Activated T-cell treated with anti-CD3 and anti-CD28 coated beads for 1 hour (primary cell): ENCODE results near the gene OR2V1.
A peak's percentile ranks its signal among the peaks of the same experiment; 100 is the strongest.
"Not testable (repeated sequence)": the region's sequence is repeated elsewhere in the genome, so short reads cannot be mapped to it uniquely, and the experiment has no call there.

ENCODE experiments used
- DNase-seq: peaks from one replicate; pipeline ENCODE4 v3.0.0-alpha.2; 2020; ENCODE audit warnings: low read depth

OR2V1 gene

DNA sequence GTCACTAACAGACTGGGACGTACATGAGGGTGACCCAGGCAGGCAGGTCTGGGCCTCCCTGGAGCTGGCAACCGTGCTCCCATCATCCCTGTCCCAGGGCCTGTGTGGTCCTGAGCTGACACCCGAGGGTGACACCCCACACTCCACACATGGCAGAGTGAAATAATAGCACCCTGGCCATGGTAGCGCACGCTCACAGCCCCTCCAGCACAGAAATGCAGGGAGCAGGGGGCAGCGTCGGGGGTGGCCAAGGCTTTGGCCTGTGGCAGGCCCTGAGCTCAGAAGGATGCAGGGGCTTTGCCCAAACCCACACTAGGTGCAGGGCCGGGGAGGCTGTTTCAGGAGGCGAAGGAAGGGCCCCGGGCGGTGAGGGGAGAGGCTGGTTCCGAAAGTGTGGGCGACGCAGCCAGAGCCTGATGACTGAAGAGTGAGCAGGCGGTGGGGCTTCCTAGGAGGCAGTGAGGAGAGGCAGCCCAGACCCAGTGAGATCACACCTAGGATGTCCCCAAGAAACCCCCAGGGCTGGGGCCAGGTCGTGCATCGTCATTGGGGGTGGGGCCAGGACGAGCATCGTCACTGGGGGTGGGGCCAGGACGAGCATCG is 29.3 kb upstream of the OR2V1 start:
- DNase-seq: peak; percentile 62

DNA sequence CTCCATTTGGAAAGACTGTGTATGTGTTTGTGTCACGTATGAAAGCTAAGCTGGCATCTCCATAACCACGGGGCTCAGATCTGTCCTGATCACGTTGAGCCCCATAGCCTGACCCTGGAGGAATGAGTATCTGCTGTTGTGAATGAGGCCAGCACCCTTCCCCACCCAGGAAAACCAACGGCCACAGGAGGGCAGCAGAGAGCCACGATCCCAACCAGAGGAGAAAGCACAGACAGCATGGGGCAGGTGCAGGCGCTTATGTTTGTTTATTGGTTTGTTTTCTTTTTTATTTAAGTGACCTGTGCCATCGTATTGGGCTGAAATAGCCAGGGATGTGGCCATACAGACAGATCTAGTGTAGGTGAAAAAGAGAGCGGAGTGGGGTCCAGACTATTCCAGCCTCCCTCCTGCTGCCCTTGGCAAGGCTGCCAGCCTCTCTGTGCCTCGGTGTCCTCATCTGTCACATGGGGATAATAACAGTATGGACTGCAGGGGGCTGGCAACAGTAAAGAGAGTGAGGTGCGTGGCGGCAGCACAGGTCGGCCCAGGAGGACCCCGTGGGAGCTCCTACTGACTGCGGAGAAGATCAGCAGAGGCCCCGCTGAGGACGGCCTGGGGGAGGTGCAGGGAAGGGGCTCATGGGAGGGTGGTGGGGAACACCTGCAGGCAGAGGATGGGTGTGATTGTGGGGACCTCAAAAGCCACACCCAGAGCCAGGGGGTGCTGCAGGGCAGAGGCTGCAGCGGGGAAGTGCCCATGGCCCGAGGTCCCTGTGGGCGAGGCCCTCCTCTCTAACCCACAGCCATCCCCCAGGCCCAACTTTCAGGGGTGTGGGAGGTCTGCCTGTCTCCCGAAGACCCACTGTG is 28.6 kb upstream of the OR2V1 start:
- DNase-seq: peak; percentile 98

DNA sequence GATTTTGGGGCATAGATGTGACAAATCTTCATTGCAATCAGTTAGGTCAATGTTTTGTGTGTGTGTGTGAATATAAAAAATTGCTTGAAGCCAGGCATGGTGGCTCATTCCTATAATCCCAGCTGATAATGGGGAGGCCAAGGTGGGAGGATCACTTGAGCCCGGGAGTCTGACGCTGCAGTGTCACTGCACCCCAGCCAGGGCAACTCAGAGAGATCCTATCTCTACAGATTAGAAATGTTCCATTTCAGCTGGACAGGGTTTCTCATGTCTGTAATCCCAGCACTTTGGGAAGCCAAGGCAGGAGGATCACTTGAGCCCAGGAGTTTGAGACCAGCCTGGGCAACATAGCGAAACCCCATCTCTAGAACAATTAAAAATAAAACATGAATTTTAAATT is 27.9 kb upstream of the OR2V1 start:
- no peak for DNase-seq

DNA sequence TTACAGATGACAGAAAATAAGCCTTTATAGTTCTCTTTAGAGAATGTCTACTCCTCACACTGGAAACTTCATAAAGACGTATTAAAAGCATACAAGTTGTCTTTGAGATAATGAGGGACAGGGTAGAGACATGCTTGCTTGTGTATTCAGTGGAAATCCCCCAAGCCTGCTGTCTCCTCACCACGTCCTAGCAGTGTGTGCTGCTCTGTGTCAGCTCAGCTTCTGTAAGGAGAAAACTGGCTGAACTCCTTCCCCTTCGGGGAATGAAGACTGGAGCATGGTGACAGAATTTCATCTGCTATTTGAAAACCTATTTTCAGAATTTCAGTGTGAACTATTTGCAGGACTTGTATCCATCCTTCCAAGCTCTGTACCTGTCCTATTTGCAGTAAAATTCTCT is 25.8 kb upstream of the OR2V1 start:
- DNase-seq: no peak

DNA sequence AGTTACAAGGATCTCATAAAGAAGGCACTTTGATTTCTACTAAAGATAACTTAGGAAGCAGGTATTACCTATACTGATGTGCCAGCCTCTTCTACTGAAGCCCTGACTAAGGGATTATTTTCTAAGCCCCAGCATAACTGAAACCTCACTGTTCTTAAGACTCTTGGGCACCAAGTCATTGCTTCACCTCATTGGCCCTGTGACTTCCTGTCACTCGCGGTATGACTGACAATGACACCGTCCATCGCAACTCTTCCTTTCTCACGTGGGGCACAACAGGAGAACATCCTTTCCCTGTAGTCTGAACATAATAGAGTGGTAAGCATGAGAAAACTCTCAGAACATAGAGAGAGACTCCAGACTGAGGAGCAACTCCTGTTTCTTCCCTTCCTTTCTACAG is 22.8 kb upstream of the OR2V1 start:
- DNase-seq: no peak

DNA sequence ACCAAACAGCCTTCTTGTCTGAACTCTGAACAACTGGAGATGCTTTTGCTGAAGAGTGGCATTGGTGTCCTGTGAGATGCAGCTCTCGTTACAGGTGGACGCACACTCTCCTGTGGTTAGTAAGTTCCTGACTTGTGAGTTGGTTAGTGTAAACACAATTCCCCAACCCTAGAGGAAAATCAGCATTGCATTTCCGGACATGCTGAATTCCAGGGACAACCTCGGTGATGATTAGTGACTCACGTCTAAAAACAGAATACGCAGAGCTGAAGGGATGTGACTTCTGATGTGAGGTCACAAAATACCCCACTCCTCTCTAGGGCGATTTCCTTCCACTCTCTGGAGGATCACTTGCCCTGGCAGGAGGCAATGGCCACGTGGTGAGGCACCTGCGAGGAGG is 21.4 kb upstream of the OR2V1 start:
- no peak for DNase-seq

DNA sequence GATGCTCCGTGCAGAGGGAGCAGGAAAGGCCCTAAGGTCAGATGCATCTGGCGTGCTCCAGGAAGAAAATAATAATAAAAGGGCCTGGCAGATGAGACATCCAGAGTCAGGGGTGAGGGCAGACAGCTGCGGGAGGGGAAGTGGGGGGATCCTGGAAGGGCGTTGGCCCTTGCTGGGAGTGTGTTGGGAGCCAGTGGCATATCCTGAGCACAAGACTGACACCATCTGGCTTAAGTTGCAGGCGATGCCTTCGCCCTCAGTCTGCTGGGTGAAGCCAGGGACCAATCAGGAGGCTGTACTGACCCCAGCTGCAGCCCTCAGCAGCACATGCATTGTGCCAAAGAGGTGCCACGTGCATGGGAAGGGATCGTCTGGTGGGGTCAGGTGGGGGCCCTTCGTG is 20.2 kb upstream of the OR2V1 start:
- DNase-seq: no peak

DNA sequence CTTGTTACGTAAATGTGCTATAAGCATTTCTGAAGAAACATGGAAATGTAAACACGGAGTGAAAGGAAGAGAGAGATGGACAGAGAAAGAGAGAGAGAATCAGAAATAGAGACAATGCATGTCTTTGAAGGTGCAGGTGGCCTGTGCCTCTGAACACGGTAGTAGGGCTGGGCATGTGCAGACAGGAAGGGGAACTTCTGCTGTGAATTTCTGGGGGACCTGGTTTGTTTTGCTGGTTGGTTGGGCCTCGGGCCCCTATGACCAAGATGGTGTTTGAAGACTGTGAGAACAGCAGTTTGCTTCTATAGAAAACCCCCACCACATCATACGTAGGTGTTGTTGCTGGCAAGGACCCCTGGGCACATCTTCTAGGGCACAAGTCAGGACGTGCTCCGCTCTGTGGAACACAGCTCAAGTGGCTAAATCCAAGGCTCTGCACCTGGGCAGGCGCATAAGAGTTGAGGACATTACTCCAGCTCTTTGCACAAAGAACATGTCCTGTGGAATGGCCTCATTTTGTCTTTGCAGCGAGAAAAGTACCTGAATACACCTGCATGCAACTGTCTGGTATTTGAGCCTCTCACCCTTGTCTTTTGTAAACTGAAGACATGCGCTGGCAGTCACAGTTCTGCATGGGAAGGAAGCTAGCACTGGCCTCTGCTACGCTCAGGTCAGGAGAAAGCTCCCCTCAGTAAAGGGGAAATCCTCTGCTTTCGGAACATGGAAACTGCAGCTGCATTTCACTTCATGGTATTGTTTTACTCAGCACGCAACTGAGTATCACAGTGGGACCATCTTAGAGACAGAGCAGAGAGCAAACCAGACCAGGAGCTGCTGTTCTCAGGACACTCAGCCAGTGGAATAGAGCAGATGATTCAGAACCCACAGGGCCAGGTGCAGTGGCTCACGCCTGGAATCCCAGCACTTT is 19.1 kb upstream of the OR2V1 start:
- DNase-seq: no peak

DNA sequence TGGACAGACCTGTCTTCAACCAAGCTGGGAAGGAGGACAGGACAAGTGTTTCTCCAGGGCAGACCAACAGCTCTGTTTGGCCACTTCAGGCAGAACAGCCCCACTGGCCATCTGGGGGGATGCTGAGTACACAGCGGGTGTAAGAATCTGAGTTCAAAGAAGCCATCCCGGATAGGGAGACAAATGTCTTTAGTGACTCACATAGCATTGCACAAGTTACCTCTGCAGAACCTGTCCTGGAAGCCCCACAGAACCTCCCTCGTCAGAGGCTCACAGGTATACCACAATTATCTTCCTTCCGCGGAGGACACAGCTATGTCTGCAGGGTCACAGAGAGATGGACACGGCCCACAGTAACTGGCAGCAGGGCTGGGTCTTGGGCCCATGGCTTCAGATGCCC is 18.4 kb upstream of the OR2V1 start:
- DNase-seq: no peak

DNA sequence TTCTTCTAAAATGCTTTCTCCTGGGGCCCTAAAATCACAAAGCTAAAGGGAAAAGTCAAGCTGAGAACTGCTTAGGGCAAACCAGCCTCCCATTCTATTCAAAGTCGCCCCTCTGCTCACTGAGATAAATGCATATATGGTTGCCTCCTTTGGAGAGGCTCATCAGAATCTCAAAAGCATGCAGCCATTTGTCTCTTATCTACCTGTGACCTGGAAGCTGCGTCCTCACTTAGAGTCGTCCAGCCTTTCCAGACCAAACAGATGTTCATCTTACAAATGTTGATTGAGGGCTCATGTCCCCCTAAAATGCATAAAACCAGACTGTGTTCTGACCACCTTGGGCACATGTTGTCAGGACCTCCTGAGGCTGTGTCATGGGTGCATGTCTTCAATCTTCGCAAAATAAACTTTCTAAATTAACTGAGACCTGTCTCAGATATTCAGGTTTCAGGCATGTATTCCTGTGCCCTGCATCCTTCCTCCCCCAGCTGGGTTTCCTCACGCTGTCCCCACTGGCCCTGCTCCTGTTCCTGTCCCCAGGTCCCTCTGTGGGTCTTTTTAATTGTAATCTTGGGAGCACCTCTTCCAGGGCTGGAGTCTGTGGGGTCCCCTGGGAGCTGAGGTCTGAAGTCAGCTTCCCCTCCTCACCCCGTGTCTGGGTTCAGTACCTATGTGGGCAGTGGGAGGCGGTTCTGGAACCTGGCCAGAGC is 16.1 kb upstream of the OR2V1 start, which contains the start of gene OR2V2:
Gene OR2V2 (plus strand): TSS at position 660 of the 710 bp plus-strand sequence. CDS start 7,357 bp downstream, outside the sequence.
- not testable (repeated sequence) for DNase-seq

DNA sequence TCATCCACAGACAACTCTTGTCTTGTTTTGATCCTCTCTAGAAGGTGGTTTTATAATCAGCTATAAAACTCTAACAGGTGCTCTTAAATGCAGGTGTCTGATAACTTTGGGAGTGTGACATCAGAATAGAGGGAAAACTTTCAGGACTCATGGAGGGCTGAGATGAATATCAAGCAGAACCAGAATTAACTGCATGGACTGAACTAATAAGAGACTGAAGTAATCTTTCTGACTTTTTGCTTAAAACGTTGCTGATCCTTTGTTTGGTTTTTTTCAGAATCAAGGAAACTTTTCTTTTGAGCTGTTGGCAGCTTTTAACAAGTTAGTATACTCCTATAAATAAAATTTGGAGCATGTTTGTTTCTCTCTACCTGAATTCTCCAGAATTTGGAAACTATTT is 14.2 kb upstream of the OR2V1 start:
- no peak for DNase-seq

DNA sequence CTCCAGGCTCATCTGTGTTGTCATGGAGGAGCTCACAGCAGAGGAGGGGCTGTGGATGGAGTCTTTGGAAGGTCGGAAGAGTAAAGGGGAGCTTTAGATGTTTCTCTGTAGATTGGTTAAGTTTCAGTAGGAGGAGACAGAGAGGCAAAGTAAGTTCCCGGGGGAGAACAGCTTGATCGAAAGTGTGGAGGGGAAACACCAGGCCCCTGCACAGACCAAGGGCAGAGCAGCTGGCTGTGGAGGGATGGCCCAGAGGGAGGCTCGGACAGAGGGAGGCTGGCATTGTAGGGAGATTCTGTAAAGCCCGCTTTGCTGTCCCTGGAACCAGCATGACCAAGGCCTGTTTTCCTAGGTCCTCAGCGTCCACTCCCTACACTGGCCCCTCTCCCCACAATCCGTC is 11.1 kb upstream of the OR2V1 start:
- no peak for DNase-seq

DNA sequence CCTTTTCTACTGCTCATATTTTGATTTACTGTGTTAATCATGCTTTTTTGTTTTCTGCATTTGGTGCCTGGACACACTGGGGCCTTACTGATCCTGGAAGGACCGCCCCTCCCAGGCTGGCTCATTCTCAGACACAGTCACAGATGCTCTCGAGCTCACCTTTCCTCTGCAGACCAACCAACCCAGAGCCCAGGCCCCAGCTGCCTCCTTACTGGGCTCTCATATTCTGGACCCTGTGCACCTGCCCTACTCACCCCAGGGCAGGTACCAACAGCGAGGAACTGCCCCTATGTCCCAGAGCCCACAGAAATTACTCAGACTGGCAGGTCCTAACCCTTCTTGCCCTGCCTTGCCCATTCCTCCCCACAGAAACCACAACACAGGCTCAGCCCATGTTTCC is 9.8 kb upstream of the OR2V1 start:
- DNase-seq: no peak

DNA sequence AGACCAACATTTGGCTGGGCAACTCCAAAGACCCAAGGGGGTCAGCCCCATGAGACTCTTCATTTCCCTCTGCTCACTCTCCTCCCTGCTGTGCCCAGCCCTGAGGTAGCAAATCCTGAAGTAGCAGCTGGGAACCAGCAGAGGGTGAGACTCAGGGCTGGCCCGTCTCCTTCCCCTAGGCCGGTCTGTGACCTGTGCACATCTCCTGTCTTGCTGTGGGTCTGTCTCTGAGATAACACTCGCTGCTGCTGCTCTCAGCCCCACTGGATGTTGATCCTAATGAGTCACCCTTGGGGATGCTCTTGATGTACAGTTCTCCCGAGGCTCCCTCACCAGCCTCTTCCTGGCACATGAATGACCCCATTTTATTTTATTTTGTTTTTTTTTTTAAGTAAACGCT is 7.3 kb upstream of the OR2V1 start:
- DNase-seq: no peak

DNA sequence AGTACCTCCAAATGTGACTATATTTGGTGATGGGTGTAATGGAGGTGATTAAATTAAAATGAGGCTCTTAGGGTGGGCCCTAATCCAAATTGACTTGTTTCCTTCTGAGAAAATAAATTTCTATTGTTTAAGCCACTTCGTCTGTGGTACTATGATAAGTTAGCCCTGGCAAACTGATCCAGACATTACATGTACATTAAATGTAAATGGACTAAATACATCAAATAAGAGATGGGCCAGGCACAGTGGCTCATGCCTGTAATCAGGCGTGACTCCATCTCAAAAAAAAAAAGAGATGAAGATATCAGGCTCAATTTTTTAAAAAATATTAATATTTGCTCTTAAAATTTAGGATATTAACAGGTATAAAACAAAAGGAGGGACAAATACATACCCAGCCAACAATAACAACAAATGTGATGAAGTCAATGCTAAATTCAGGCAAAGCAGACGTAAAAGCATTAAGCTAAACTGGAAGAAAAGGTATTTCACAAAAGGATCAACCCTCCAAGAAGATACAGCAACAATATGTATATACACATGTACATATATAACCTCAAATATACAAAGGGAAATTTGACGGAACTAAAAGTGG is 5.5 kb upstream of the OR2V1 start:
- no peak for DNase-seq

DNA sequence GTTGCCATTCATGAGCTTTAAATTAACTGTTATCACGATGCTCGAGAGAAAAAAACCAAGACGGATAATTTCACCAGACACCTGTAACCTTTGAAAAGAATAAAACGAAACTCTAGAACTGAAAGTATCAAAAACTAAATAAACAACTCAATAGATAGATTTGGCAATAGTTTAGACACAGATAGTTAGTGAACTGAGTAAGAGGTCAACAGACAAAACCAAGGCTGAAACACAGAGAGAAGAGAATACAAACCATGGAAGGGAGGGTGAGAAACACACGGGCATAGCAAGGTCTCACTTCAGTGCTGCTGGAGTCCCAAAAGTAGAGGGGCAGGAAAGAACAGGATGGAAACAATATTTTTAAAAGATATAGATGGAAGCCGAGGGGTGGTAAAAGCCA is 3.3 kb upstream of the OR2V1 start:
- DNase-seq: no peak

DNA sequence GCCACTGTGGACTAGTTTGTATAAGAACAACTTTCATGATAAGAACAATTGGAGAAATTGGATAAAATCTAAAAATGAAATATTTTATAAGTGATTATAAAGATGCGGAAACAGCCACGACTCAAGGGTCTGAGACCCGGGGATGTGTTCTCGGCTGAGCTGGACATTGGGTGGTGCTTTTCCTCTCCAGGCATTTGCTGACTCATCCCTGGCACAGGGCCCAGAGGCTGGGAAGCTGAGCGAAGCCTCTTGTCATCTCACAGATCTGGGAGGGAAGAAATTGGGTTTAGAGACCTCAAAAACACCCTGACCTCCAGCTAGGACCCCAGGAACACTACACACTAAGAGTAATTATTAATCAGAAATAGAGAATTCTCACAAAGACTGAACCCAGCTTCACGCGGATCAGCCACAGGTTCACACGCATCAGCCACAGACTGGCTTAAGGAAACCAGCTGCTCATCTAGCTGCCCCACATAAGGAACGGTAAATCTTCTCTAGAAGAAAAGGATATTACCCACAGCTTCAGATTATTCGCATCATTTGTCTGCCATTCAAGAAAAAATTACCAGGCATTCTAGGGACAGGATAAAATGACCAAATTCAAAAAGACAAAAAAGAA is 2.8 kb upstream of the OR2V1 start:
- no peak for DNase-seq

DNA sequence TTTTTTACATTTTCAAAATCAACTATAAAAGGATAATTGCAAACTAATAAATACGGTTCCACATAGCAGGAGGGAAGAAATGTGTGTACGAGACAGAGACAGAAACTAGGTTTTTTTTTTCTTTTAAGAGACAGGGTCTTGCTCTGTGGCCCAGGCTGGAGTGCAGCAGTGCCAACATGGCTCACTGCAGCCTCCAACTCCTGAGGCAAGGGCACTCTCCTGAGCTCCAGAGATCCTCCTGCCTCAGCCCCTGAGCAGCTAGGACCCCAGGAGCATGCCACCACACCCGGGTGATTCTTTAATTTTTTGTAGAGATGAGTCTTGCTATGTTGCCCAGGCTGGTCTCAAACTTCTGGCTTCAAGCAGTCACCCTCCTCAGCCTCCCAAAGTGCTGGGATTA is 2.1 kb upstream of the OR2V1 start:
- no peak for DNase-seq

DNA sequence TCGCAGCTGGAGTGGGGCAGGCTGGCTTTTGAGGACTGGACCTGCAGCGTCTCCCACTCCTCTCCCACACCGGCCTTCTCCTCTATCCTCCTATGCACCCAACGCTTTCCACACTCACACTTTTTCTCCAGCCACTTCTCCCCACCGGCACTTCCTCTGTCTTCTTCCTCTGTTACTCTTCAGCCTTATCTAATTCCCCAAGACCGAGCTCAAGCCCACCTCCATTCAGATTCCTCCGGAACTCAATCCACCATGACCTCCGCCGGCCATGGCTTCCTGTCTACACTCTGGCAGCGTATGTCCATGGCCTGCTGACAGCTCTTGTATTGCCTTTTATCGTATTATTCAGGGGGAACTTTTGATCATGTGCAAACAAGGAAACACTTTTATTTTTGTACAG is 545 bp upstream of the OR2V1 start:
- DNase-seq: no peak

DNA sequence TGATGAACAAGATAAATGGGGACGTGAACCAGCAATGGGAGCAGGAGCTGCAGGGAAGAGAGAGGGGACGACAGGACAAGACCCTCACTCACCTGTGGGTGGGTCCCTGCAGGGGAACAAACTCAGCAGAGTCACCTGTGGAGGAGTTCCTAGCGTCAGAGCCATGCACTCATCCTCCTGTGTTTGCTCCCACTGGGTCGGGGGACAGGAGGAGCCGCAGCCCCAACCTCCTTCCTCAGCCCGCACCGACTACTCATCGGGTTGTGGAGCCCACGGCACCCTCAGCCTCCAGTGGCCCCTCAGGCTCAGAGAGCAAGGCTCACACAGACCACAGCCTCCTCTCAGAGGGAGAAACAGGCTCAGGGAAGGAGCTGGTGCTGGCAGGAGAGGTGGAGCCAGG is 888 bp downstream of the OR2V1 start:
- not testable (repeated sequence) for DNase-seq

DNA sequence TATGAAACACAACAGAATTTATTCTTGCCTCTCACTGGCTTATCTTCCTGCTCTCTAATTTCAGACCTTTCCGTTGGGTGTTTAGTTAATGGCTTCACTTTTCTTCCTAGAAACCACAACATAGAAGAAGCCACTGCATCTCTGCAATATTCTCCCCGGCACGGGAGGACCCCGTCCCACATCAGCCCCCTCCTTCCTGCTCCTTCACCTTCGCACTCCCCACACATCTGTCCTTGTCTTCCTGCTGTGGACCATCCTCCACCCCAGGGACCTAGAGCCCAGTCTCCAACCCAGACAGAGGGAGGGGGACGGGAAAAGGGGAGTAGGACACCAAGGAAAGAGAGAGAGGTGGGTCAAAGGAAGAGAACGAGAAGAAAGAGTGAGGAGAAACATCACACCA is 1.4 kb downstream of the OR2V1 start:
- no peak for DNase-seq
